Daoy (cell line): Measurements from ENCODE around the gene CHST5. TPM values are rescaled to one million over a fixed set of nuclear protein-coding genes. Genes with fewer than 3 reads are reported as not detected.
"Not testable (repeated sequence)": the region's sequence is repeated elsewhere in the genome, so short reads cannot be mapped to it uniquely, and the experiment has no call there.

Experiments used
- DNase-seq: peaks from one replicate; pipeline ENCODE4 v3.0.0-alpha.2; 2015; ENCODE audit warnings: low read depth
- total RNA-seq: library from RNA; depleted of rRNA; stranded (reverse); fragments of >200 nt; shearing (Covaris generic); gene quantifications from 2 replicates; pipeline ENCODE4 v1.2.3, GENCODE V29; 2014

Gene CHST5
- total RNA-seq, 1 experiment from 2014 or later, result not detected

DNA sequence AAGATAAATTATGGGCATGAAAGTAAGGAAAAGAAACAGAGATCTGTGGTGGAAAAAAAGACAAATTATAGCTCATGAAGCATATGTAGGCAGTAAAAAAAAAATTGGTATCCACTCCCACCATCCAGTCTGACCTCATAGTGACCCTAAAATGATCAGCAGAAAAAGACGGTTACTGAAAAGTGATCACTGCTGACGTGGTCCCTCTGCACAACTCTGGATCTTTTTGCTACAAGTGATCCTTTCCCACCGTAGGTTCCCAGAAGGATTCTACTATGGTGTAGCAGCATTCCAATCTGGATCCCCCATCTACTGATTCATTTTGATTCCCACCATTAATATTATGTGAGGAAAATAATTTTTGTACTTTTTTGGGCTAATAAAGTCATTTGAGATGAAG, 29.8 kb downstream of the CHST5 start:
- no peak for DNase-seq

- DNase-seq, result no peak
Measured at GRCh38 chr16:75503801-75504200, 32.1 kb downstream of the CHST5 start.

- no peak for DNase-seq
Measured at GRCh38 chr16:75502916-75503605, 32.8 kb downstream of the CHST5 start.

DNA sequence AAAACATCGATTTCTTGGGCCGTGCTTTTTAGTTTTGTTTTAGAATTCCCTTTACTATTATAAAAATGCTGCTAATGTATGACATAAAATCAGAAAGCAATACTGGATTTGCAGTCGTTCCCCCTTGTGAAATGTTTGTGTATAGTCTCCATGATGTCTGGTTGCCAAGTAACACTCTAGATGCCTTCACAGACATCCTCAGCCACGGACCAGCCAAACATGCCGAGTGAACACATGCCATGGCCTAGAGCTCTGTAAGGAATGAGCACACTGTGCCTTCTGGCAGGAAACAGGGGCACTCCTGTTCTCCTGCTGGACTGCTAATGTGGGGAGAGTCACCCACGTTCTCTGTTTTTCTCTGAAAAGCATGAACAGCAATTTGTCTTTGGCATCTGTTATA, 34.1 kb downstream of the CHST5 start:
- DNase-seq, result not testable (repeated sequence)

DNA sequence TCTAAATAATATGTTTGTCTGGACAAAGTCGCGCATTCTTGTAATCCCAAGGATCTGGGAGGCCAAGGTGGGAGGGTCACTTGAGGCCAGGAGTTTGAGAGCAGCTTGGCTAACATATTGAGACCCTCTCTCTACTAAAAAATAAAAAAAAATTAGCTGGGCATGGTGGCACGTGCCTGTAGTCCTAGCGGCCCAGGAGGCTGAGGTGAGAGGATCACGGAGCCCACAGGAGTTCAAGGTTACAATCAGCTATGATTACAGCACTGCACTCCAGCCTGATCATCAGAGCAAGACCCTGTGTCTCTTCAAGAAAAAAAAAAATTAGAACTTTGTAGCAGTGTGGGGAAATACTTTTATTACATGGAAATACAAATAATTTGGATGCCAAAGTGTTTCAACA, 34.5 kb downstream of the CHST5 start:
- DNase-seq, result no peak

DNA sequence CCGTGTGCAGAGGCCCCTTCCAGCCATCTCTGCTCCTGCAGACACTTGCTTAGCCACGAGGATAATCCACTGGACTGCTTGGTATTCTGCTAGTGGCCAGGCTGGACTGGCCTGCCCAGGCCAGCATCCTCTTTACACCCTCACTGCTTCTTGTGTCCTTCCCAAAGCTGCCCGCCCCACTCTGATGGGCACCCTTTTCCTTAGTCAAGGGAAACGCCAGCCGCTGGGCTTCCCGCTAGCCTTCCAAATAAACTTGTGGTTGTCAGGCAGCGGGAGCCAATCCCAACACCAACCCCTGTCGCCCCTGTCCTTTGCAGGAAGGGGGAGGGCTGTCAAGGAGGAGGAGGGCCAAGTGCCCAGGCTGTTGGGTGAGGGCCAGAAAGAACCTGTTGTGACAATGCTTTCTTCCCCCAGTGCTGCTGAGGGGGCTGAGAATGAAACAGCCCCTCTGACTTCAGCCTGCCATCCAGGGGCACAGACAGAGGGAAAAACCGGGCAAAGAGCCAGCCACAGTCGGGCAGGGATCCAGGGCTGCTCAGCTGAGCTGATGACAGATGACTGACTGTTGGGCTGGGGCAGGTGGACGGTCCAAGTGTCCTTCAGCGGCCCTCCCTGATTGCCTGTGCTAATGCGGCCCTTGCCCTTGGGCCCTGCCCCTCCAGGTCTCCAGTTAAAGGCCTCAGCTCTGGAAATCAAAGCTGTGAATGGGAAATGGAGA, 37.1 kb downstream of the CHST5 start:
- peak; percentile 42 for DNase-seq

DNA sequence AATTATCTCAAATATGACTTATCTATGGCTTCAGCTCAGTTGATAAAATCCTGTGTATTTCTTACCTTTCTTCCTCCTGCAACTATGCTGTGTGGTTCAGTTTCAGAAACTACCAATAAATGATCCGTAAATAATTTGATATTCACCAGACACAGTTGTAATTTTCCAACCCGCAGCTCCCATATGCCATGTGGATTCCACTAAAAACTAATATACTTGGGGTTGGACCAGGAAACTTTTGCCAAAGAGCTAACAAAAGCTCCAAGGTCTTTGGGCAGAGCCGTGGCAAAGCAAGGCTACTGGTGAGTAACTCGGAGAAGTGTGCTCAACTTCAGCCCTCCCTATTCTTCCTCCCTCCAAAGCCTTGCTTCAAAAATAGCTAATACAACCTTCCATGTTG, 38.4 kb downstream of the CHST5 start:
- no peak for DNase-seq

GRCh38 chr16:75495076-75495674, 40.7 kb downstream of the CHST5 start, which contains the start of gene CHST6:
TSS of gene CHST6 (minus strand) at chr16:75495441. CDS start at chr16:75479828, 15,613 bp downstream.
- peak; percentile 69 for DNase-seq

GRCh38 chr16:75494661-75495075, 41.2 kb downstream of the CHST5 start:
- no peak for DNase-seq

GRCh38 chr16:75494184-75494583, 41.7 kb downstream of the CHST5 start:
- no peak for DNase-seq

GRCh38 chr16:75491876-75492275, 44.0 kb downstream of the CHST5 start:
- peak; percentile 47 for DNase-seq

- DNase-seq, result no peak
Measured at GRCh38 chr16:75488322-75488721, 47.6 kb downstream of the CHST5 start.

- DNase-seq, result no peak
Measured at GRCh38 chr16:75486676-75487313, 49.1 kb downstream of the CHST5 start.

GRCh38 chr16:75486014-75486675, 49.8 kb downstream of the CHST5 start:
- no peak for DNase-seq

DNA sequence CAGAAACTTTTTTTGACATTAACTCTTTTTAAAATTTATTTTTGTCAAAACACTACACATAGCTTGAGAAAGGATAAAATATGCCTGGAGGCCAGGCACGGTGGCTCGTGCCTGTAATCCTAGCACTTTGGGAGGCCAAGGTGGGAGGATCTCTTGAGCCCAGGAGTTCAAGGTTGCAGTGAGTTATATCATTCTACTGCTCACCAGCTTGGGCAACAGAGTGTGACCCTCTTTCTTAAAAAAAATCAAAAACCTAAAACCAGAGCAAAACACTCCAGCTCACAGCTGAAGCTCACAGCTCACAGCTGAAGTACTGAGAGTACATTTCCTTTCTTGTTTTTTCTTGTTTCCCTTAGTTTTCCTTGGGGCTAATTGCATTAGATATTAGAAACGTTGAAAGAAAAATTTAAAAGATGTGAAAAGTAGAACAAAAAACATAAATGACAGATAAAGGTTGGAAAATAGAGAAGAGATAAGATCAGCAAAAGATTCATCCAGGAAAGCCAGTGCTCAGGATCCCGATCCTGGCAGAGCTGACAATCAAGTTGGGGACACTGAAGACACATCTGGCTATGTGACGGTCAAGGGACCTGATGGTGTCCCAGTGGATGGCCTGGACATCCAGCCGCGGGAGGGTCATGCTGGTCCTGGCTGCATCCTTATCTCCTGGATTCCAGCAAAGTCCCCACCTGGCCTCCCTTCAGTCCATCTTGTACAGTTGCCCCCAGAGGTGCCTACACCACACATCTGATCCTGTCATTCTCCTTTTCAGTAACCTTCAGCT, 50.5 kb downstream of the CHST5 start:
- DNase-seq, result no peak

GRCh38 chr16:75483222-75483621, 52.7 kb downstream of the CHST5 start:
- DNase-seq, result peak; percentile 51

DNA sequence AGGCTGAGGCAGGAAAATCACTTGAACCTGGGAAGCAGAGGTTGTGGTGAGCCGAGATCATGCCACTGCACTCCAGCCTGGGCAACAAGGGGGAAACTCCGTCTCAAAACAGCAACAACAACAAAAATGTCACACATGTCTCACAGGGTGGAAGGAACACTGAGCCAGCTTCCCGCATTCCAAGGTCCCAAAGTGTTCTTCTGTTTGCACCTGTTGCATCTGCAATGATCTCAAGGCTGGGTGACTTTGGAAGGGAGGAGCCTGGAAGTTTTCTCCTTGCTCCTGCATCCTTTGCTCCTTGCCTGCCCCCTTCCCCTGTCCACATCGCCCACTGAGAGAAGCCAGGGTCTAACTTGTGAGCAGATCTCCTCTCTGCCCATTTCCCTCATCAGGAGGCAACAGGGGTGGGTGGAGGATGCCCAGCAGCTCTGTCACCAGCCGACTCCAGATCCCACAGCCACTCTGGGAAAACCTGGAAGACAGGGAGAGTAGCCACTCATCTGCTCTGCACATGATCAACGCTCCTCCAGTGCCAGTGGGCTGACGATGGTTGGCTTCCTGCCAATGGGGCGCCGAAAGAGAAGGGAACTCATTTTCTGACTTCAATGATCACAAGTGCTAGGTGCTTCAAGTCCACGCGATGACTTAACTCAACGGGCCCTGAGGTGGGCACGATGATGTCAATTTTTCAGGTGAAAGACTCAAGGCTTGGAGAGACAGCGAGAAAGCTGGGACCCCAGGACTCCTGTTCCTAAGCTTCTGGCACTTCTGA, 53.3 kb downstream of the CHST5 start:
- no peak for DNase-seq

GRCh38 chr16:75481475-75481874, 54.4 kb downstream of the CHST5 start:
- DNase-seq, result no peak

DNA sequence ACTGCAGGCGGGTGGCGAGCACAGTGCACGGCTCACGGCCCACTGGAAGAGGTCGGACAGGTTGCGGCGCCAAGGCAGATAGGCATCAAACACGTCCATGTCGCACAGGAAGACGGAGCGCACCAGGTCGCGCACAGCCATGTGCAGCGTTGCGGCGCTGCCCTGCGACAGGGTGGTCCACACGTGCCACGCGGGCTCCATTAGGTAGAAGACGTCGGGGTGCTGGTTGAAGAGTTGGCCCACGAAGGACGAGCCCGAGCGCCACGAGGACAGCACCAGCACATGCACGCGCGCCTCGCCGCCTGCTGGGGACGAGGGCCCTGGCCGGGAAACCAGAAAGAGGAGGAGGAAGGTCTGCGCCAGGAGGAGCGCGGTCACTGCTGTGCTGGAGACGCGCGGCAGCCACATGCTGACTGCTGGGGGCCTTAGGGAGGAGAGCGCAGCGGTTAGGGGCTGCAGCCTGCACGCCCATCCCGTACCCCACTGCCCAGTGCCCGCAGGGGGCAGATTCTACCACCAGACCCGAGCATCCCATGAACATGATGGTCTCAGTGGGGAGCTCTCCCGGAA, 56.4 kb downstream of the CHST5 start:
- no peak for DNase-seq
